Stromal cell of bone marrow (primary cell): ENCODE results near the gene DHX34.
"Not testable (repeated sequence)": the region's sequence is repeated elsewhere in the genome, so short reads cannot be mapped to it uniquely, and the experiment has no call there.

Experiments
- DNase-seq: peaks from one replicate; pipeline ENCODE4 v3.0.0-alpha.2; 2012; ENCODE audit warnings: low read depth

Gene DHX34

DNA sequence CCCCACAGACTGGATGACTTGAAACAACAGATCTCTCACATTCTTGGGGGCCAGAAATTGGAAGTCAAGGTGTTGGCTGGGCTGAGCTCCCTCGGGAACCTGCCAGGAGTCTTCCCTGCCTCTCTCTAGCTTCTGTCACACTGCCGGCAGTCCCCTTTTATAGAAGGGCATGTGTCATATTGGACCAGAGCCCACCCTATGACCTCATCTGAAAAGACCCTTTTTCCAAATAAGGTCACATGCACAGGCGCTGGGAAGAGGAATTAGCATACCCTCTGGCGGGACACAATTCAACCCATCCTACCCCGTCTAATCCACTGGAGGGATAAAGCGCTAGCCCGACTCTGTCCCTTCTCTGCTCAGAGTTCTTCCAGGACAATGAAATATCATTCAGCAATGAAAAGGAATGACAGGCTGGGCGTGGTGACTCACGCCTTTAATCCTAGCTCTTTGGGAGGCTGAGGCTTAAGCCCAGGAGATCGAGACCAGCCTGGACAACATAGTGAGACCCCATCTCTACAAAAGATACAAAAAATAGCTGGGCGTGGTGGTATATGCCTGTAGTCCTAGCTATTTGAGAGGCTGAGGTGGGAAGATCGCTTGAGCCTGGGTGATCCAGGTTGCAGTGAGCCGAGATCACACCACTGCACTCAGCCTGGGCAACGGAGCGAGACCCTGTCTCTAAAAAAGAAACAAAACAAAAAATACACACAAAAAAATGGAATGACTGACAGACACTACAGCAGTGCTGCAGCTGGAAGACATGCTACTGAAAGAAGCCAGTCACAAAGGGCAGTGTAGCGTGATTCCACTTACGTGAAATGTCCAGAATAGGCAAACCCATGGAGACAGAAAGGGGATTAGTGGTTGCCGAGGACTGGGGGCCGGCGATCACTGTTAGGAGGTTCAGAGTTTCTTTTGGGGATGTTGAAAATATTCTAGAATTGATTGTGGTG lies 41.7 kb downstream of the DHX34 start:
- no peak for DNase-seq

GRCh38 chr19:47391510-47392223 lies 42.6 kb downstream of the DHX34 start:
- peak; percentile 47 for DNase-seq

DNA sequence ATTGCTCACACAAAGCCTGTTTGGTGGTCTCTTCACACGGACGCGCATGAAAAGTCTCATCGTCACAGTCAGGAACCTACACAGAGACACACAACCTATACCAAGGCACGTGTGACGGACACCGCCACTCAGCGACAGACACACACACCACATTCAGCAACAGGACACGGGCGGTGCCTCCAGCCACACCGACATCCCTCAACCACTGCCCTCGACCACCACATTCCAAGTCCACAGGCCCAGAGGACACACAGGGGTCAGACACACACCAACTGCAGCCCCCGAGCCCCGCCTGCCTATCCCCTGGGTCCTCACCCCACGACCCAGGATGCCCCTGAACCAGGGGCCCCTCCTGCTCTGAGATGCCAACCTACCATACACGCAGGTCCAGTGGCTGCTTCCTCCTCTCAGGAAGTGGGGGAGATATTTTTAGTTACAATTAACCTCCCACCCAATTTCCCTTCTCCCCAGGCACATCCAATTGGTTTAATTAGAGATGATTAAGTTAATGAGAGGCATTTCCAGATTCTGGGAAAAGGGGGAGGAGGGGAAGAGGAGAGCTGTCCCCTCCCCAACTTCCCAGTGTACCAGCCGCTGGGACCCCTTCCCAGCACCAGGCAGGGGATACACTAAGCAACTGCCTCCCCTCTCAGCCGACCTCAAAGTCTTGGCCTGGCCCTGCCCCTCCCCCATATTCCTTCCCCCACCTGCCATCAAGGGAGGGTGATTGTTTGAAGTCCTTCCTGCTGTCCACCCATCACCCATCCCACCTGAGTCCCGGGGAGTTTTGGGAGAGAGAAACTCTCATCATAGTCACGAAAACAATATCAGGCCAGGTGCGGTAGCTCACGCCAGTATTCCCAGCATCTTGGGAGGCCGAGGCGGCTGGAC lies 49.8 kb downstream of the DHX34 start:
- no peak for DNase-seq

DNA sequence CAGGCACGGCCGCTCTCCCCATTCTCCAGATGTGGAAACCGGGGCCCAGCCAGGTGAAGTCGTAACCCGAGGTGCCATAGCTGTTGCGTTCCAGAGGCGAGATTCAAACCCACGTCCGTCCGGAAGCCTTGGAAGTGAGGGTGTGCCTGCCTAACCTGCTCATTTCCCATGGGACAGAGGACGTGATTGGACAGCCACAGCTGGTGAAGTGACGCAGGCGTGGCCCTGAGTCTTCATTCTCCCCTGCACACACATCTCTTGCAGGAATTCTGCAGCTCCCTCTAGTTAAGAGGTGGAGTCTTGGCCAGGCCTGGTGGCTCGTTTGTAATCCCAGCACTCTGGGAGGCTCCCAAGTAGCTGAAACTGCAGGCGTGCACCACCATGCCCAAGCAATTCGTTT lies 53.4 kb downstream of the DHX34 start:
- DNase-seq = no peak

GRCh38 chr19:47404334-47405196 lies 55.5 kb downstream of the DHX34 start:
- no peak for DNase-seq

GRCh38 chr19:47405197-47405550 lies 56.1 kb downstream of the DHX34 start:
- no peak for DNase-seq

- DNase-seq = no peak
These were observed 56.8 kb downstream of the DHX34 start for GRCh38 chr19:47405854-47406417.

GRCh38 chr19:47406711-47407416 lies 57.7 kb downstream of the DHX34 start:
- no peak for DNase-seq

GRCh38 chr19:47407417-47407774 lies 58.3 kb downstream of the DHX34 start:
- no peak for DNase-seq

GRCh38 chr19:47408156-47408938 lies 59.2 kb downstream of the DHX34 start:
- DNase-seq = no peak

DNA sequence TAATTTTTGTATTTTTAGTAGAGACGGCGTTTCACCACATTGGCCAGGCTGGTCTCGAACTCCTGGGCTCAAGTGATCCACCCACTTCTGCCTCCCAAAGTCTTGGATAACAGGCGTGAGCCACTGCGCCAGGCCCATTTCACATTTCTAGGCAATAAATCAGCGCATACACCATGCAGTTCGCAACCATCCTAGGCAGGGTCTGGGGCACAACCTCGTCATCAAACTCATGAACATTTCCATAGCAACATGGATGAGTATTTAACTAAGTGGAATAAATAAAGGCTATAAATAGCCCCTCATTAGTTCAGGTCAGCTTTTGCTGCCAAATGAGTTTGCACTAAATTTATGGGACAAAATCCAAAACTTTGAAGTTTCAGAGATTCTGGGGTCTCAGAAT lies 62.0 kb downstream of the DHX34 start:
- DNase-seq = no peak

- not testable (repeated sequence) for DNase-seq
These were observed 62.6 kb downstream of the DHX34 start for GRCh38 chr19:47411696-47412095.

- no peak for DNase-seq
These were observed 64.8 kb downstream of the DHX34 start for GRCh38 chr19:47413941-47414340.

GRCh38 chr19:47414469-47414868 lies 65.4 kb downstream of the DHX34 start:
- DNase-seq = no peak

DNA sequence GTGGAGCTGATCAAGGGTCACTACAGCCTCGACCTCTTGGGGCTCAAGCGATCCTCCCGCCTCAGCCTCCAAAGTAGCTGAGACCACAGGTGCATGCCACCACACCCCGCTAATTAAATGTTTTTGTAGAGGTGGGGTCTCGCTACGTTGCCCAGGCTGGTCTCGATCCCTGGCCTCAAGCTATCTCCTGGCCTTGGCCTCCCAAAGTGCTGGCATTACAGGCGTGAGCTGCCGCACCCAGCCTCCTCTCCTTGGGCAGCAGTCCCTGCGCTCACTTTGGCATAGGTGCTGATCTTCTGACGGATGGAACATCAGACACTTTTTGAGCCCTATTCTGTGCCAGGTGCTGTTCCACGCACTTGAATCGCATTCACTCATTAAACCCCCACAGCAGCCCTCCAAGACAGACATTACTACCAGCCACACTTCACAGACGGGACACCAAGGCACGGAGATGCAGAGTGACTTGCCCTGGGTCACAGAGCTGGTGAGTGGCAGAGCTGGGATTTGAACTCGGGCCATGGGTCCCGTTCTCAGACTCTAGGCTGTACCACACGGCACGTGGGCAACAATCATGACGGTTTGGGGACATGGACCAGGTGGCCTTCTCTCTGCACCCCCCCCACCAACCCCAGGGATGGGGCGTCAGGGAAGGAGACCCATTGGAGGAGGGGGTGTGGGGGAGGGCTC lies 67.0 kb downstream of the DHX34 start:
- DNase-seq = no peak

- DNase-seq = no peak
These were observed 67.5 kb downstream of the DHX34 start for GRCh38 chr19:47416643-47416985.

- no peak for DNase-seq
These were observed 68.1 kb downstream of the DHX34 start for GRCh38 chr19:47417107-47417745.
